Transverse colon (tissue), 4 donors: ENCODE measurements around the gene PVRIG. TPM values are rescaled to one million over a fixed set of nuclear protein-coding genes. Genes with fewer than 3 reads are reported as not detected.
"Not testable (repeated sequence)": the region's sequence is repeated elsewhere in the genome, so short reads cannot be mapped to it uniquely, and the experiment has no call there.

Experiments used
- DNase-seq: peaks from one replicate; pipeline ENCODE4 v3.0.0-alpha.2; 2019
- H3K27ac ChIP-seq, 4 donors: fragments of 200-600 bp; sonication (generic); 2 replicates each; pipeline ENCODE4 v1.5.1; 2016 to 2018; ENCODE audit warnings: inconsistent platforms in 4 of 4
- H3K27me3 ChIP-seq: fragments of 200-600 bp; sonication (generic); 2 replicates; pipeline ENCODE4 v1.5.1; 2017; ENCODE audit warnings: inconsistent platforms
- H3K36me3 ChIP-seq, 4 donors: fragments of 200-600 bp; sonication (generic); 2 replicates each; pipeline ENCODE4 v1.5.1; 2017 to 2019; ENCODE audit warnings: inconsistent platforms in 4 of 4
- H3K4me1 ChIP-seq, 4 donors: fragments of 200-600 bp; sonication (generic); 2 replicates each; pipeline ENCODE4 v1.5.1; 2017 to 2020; ENCODE audit warnings: inconsistent platforms in 4 of 4
- H3K4me3 ChIP-seq, 4 donors: fragments of 200-600 bp; sonication (generic); 1 replicate in 1 of 4; 2 replicates in 3 of 4; pipeline versions ENCODE4 v1.5.1 to v1.6.1; 2017 to 2019; ENCODE audit warnings: inconsistent platforms in 4 of 4
- H3K9me3 ChIP-seq, 2 donors: fragments of 200-600 bp; sonication (generic); 2 replicates each; pipeline ENCODE4 v1.5.1; 2017 to 2019; ENCODE audit warnings: inconsistent platforms in 2 of 2
- CTCF ChIP-seq, 5 experiments: fragments of 200-600 bp in 3 of 5; fragments of 450-650 bp in 2 of 5; sonication (generic) in 3 of 5; IDR thresholded peaks; 1 replicate in 2 of 5; 2 replicates in 3 of 5; pipeline ENCODE4 v1.5.1; 2016 to 2017; ENCODE audit warnings: antibody characterized with exemption in 5 of 5, inconsistent platforms in 3 of 5, mild to moderate bottlenecking in 2 of 5, moderate library complexity in 1 of 5
- EP300 ChIP-seq: sonication (generic); formaldehyde crosslinking; IDR thresholded peaks from one replicate; pipeline ENCODE4 v1.6.1; 2017; ENCODE audit warnings: antibody characterized with exemption, low read depth
- POLR2A ChIP-seq: fragments of 450-650 bp; IDR thresholded peaks from one replicate; pipeline ENCODE4 v1.6.1; 2016; ENCODE audit warnings: antibody characterized with exemption, mild to moderate bottlenecking, moderate library complexity
- POLR2AphosphoS5 ChIP-seq, 3 donors: sonication (generic); formaldehyde crosslinking; IDR thresholded peaks; one replicate each; pipeline ENCODE4 v1.6.1; 2016; ENCODE audit warnings: antibody characterized with exemption in 3 of 3
- WGBS, 2 donors: methylation state at CpG; one replicate each; pipeline ENCODE4 v1.1.5; 2018; ENCODE audit warnings: low coverage in 1 of 2; 5-methylcytosine and 5-hydroxymethylcytosine counted together
- in situ Hi-C, 4 donors: fragments of 200-750 bp; cut with MboI; loops; one replicate each; pipeline versions ENCODE4 v1.15.0 to v1.15.1; 2017; ENCODE audit warnings: low sequenced_read_pairs in 3 of 4, low pct_ligation_motif_present in 1 of 4, low pct_unique_long_range_greater_than_20kb in 1 of 4
- intact Hi-C: fragments of 100-400 bp; cut with DNase I; formaldehyde crosslinking; loops from one replicate; pipeline ENCODE4 v1.15.1; 2023; ENCODE audit warnings: low total_unique reads
- total RNA-seq, 4 donors: library from RNA; depleted of rRNA; stranded (reverse); fragments of >200 nt; gene quantifications; one replicate each; pipeline ENCODE4 v1.1.0, GENCODE V29; 2016

PVRIG gene
- total RNA-seq, 4 donors from 2014 or later: 2.2 to 4.3 TPM; not detected in 2

GRCh38 chr7:100210805-100211204 lies 8.9 kb upstream of the PVRIG start:
- H3K36me3 ChIP-seq: no peaks in the 10 kb centered on the region
- peak overlapping the region in 3 of 4 donors; percentile 17 to 53 (median 50) for H3K27ac ChIP-seq
- intact Hi-C loops (loop anchor here (5.0 kb wide), 1 partner anchor 74 kb away; no protein-coding TSS in a partner anchor), in situ Hi-C loops (no loop called here)
- no peak for DNase-seq
- H3K27me3 ChIP-seq: no peaks in the 10 kb centered on the region
- H3K9me3 ChIP-seq: no peaks in the 10 kb centered on the region
- 39% methylated on average over 5 of the region's 5 CpGs; no CpG with 5 or more reads in 1 of the 2 donors for WGBS, 2 donors
- peaks cover 0 to 43% (median 4%) of the 10 kb centered on the region in 4 donors for H3K4me1 ChIP-seq
- no peak overlapping the region for H3K4me3 ChIP-seq
- TF ChIP-seq POLR2A (no peak), EP300 (no peak), POLR2AphosphoS5 (IDR thresholded peaks at IDR 0.05) (no peak), CTCF (IDR thresholded peaks at IDR 0.05) (no peak)

DNA sequence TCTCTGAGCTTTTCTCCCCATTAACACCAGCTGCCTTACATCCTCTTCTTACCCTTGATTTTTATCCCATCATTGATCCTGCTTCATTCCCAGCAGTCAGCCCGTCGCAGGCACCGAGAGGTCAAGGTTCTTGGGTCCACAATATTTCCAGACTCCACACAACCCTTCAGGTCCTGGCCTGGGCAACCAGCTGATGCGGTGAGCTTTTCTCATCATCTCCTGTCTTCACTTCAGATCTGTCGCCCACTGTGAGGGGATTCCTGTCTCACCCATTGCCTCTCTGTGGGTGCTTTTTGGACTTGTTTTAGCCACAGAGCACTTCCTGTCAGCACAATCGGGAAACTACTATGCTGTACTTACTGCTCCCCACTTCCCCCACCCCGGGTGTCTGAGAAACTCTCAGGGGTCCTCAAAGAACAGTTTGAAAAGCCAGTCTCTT lies 8.4 kb upstream of the PVRIG start:
- Histone ChIP-seq H3K4me3 (no peak overlapping the region), H3K27me3 (no peaks in the 10 kb centered on the region), H3K27ac (no peak overlapping the region), H3K36me3 (no peaks in the 10 kb centered on the region), H3K4me1 (peaks cover 0 to 45% (median 4%) of the 10 kb centered on the region in 4 donors), H3K9me3 (no peaks in the 10 kb centered on the region)
- no peak for TF ChIP-seq POLR2AphosphoS5 (IDR thresholded peaks at IDR 0.05)
- TF ChIP-seq EP300: no peak
- TF ChIP-seq CTCF (IDR thresholded peaks at IDR 0.05): no peak
- no peak for TF ChIP-seq POLR2A
- in situ Hi-C loops: no loop called here
- intact Hi-C loops: loop anchor here (5.0 kb wide), 1 partner anchor 74 kb away; no protein-coding TSS in a partner anchor
- DNase-seq: no peak
- WGBS, 2 donors: 74 to 80% methylated on average over 4 to 7 of the region's 7 CpGs

GRCh38 chr7:100212631-100213286 lies 7.0 kb upstream of the PVRIG start:
- Histone ChIP-seq H3K4me3 (no peak overlapping the region), H3K36me3 (no peaks in the 10 kb centered on the region), H3K27me3 (no peaks in the 10 kb centered on the region), H3K4me1 (peaks cover 0 to 51% (median 4%) of the 10 kb centered on the region in 4 donors), H3K9me3 (no peaks in the 10 kb centered on the region), H3K27ac (peak overlapping the region in 2 of 4 donors; percentile 54 to 66)
- intact Hi-C loops (loop anchor here (5.0 kb wide), 1 partner anchor 75 kb away; no protein-coding TSS in a partner anchor), in situ Hi-C loops (no loop called here)
- WGBS, 2 donors: 81% methylated on average over 5 of the region's 5 CpGs; no CpG with 5 or more reads in 1 of the 2 donors
- TF ChIP-seq POLR2A: no peak
- TF ChIP-seq CTCF (IDR thresholded peaks at IDR 0.05): no peak
- no peak for TF ChIP-seq POLR2AphosphoS5 (IDR thresholded peaks at IDR 0.05)
- no peak for TF ChIP-seq EP300
- DNase-seq: no peak

DNA sequence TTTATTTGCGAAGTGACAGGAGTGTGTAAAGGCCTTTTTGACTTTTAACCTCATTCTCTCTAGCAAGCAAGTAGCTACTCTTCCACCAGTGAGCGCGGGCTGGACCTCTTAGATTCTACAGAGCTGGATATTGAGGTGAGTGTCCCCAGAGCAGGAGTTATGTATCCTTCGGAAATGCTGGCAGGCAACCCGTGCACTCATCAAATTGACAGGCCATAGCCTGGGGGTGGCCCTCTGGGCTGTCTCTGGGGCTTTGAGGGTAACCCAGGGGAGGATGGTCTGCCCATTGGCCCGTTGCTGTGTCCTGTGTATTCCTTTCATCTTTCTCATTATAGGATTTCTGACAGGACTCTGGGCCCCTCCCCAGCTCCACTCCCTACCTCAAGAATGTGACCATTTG lies 6.1 kb upstream of the PVRIG start:
- H3K27me3 ChIP-seq: no peaks in the 10 kb centered on the region
- H3K27ac ChIP-seq: peak overlapping the region; percentile 19 to 66 (median 44)
- H3K4me1 ChIP-seq: peaks cover 0 to 48% (median 4%) of the 10 kb centered on the region in 4 donors
- no peak overlapping the region for H3K4me3 ChIP-seq
- in situ Hi-C loops: no loop called here
- intact Hi-C loops: loop anchor here (5.0 kb wide), 1 partner anchor 76 kb away; no protein-coding TSS in a partner anchor
- TF ChIP-seq CTCF (IDR thresholded peaks at IDR 0.05) (no peak), EP300 (no peak), POLR2AphosphoS5 (IDR thresholded peaks at IDR 0.05) (no peak), POLR2A (no peak)
- H3K36me3 ChIP-seq: no peaks in the 10 kb centered on the region
- DNase-seq: no peak
- WGBS, 2 donors: 65% methylated on average over 6 of the region's 6 CpGs; no CpG with 5 or more reads in 1 of the 2 donors
- no peaks in the 10 kb centered on the region for H3K9me3 ChIP-seq

DNA sequence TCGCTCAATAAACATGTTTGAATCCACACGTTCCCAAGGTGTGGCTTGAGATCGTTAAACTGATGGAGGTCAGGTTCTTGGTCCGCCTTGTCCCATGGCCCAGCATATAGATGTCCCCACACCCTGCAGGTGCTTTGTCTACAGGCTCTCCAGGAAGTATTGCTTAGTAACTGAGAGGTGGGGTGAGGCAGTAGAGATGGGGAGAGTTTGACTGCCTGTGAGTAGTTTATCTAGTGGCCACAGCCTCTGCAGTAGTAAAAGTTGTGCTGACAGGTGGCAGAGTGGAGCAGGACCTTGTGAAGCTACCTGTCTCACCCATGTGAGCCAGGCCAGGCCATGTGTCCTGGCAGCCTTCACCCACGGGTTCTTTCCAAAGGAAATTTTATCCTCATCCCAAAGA lies 5.4 kb upstream of the PVRIG start:
- H3K4me3 ChIP-seq, H3K9me3 ChIP-seq, H3K27me3 ChIP-seq, in situ Hi-C loops, H3K36me3 ChIP-seq: not testable (repeated sequence)
- 40% methylated on average over 2 to 5 of the region's 5 CpGs for WGBS, 2 donors
- peak; percentile 68 for DNase-seq
- Histone ChIP-seq H3K4me1 (peaks cover 0 to 41% (median 4%) of the 10 kb centered on the region in 4 donors), H3K27ac (peak overlapping the region; percentile 19 to 66 (median 44))
- intact Hi-C loops: loop anchor here (5.0 kb wide), 1 partner anchor 77 kb away; no protein-coding TSS in a partner anchor
